HepG2 (cell line): ENCODE results near the gene CCDC80. TPM values are rescaled to one million over a fixed set of nuclear protein-coding genes. Genes with fewer than 3 reads are reported as not detected.
A peak's percentile ranks its signal among the peaks of the same experiment; 100 is the strongest.

ENCODE experiments used
- ATAC-seq: fragments of 200-7000 bp; cut with Tn5 transposase; 3 replicates; pipeline ENCODE4 v1.9.1; 2020; ENCODE audit warnings: mild to moderate bottlenecking, moderate library complexity
- BruUV-seq: library from RNA; stranded (reverse); fragments of 400-500 nt; replicated peaks from 2 replicates; lab custom pipeline; 2021; lab: Mats Ljungman, UMichigan
- CTCF ChIA-PET: fragments of 300-600 bp; formaldehyde crosslinking; extraction: SDS; loops from one replicate; lab custom pipeline; 2021; ENCODE audit warnings: low total read pairs, inconsistent platforms, low intra/inter-chr PET ratio; lab: Yijun Ruan, JAX
- POLR2A ChIA-PET: fragments of 350-600 bp; sonication (Branson Sonifier 250); formaldehyde crosslinking; loops from one replicate; lab custom pipeline; 2020; ENCODE audit warnings: antibody characterized with exemption, inconsistent platforms; lab: Yijun Ruan, JAX
- DNase-seq: peaks from one replicate; pipeline ENCODE4 v3.0.0-alpha.2; 2015; ENCODE audit warnings: low spot score
- FAIRE-seq: peaks from 3 replicates; lab custom pipeline; 2011; peaks lifted over from hg19 to GRCh38; lab: Jason Lieb, UNC
- H2AFZ ChIP-seq: one replicate; pipeline ENCODE4 v1.6.1; 2011; ENCODE audit warnings: low read length, inconsistent platforms
- H3K27ac ChIP-seq: fragments of 300-600 bp; 3 replicates; pipeline ENCODE4 v1.8.0; 2011; ENCODE audit warnings: mixed run types, mild to moderate bottlenecking, mixed read lengths, low read length, inconsistent platforms; ENCODE audit not compliant: insufficient read depth; ENCODE audit errors: extremely low read length
- H3K27me3 ChIP-seq, 2 experiments: fragments of 200-600 bp in 1 of 2; 2 replicates in 1 of 2; 3 replicates in 1 of 2; pipeline versions ENCODE4 v1.6.0 to v1.8.0; 2011; ENCODE audit warnings: low read length in 2 of 2, mild to moderate bottlenecking in 2 of 2, moderate library complexity in 2 of 2, inconsistent platforms in 1 of 2; ENCODE audit not compliant: insufficient read depth in 2 of 2, control insufficient read depth in 1 of 2
- H3K36me3 ChIP-seq, 2 experiments: fragments of 200-600 bp in 1 of 2; replicated peaks in 1 of 2; 2 replicates in 1 of 2; 3 replicates in 1 of 2; pipeline versions ENCODE4 v1.5.1 to v1.8.0; 2011; ENCODE audit warnings: low read length in 2 of 2, inconsistent platforms in 1 of 2; ENCODE audit not compliant: insufficient read depth in 2 of 2, control insufficient read depth in 1 of 2
- H3K4me1 ChIP-seq: 2 replicates; pipeline ENCODE4 v1.5.1; 2012; ENCODE audit warnings: low read length, inconsistent platforms; ENCODE audit not compliant: insufficient read depth
- H3K4me2 ChIP-seq: 2 replicates; pipeline ENCODE4 v1.6.0; 2011; ENCODE audit warnings: low read depth, low read length, inconsistent platforms
- H3K4me3 ChIP-seq, 3 experiments: fragments of 200-600 bp in 1 of 3; sonication (generic), shearing (Covaris generic) in 1 of 3; replicated peaks in 1 of 3; 2 replicates each; pipeline ENCODE4 v1.5.1; 2011 to 2016; ENCODE audit warnings: low read length in 3 of 3, inconsistent platforms in 2 of 3, low read depth in 2 of 3, mild to moderate bottlenecking in 2 of 3, control low read depth in 1 of 3, mixed read lengths in 1 of 3; ENCODE audit not compliant: insufficient read depth in 1 of 3
- H3K79me2 ChIP-seq: one replicate; pipeline ENCODE4 v1.6.1; 2011; ENCODE audit warnings: low read length, inconsistent platforms; ENCODE audit not compliant: insufficient read depth
- H3K9ac ChIP-seq: 2 replicates; pipeline ENCODE4 v1.6.0; 2011; ENCODE audit warnings: mild to moderate bottlenecking, low read depth, low read length, inconsistent platforms; ENCODE audit not compliant: insufficient read depth
- H3K9me3 ChIP-seq: 2 replicates; pipeline ENCODE4 v1.5.1; 2012; ENCODE audit warnings: mild to moderate bottlenecking, low read length
- H4K20me1 ChIP-seq: 2 replicates; pipeline ENCODE4 v1.6.0; 2011; ENCODE audit warnings: inconsistent platforms, mild to moderate bottlenecking, low read length, moderate library complexity; ENCODE audit not compliant: insufficient read depth
- CSRNP1 ChIP-seq: sonication (generic); formaldehyde crosslinking; IDR thresholded peaks from 2 replicates; pipeline ENCODE4 v1.8.1; 2023; ENCODE audit warnings: mild to moderate bottlenecking, missing genetic modification reagents
- EP300 ChIP-seq, 3 experiments: sonication (generic) in 1 of 3; formaldehyde crosslinking in 1 of 3; IDR thresholded peaks; 2 replicates each; pipeline versions ENCODE4 v1.5.1 to v1.6.1; 2011 to 2020; ENCODE audit warnings: low read depth in 2 of 3, low read length in 2 of 3, borderline replicate concordance in 1 of 3, improper control_type of control experiment in 1 of 3, mild to moderate bottlenecking in 1 of 3, missing genetic modification reagents in 1 of 3, moderate library complexity in 1 of 3
- FOXK1 ChIP-seq: sonication (generic); formaldehyde crosslinking; IDR thresholded peaks from 2 replicates; pipeline ENCODE4 v1.4.0; 2020; ENCODE audit warnings: low read depth, missing genetic modification reagents, borderline replicate concordance
- NFE2L2 ChIP-seq: fragments of 150-350 bp; IDR thresholded peaks from 2 replicates; pipeline ENCODE4 v1.6.1; 2014; ENCODE audit warnings: low read length
- RELA ChIP-seq: sonication (generic); formaldehyde crosslinking; IDR thresholded peaks from 2 replicates; pipeline ENCODE4 v1.4.0; 2020; ENCODE audit warnings: missing genetic modification reagents
- SOX13 ChIP-seq, 3 experiments: fragments of 450-650 bp in 1 of 3; sonication (generic) in 1 of 3; formaldehyde crosslinking in 1 of 3; IDR thresholded peaks in 2 of 3; conservative IDR thresholded peaks in 1 of 3; 2 replicates each; pipeline versions ENCODE4 v1.5.0 to v1.6.1; 2016 to 2020; ENCODE audit warnings: antibody characterized with exemption in 1 of 3, mild to moderate bottlenecking in 1 of 3, missing compliant biosample characterization in 1 of 3, missing genetic modification reagents in 1 of 3, moderate library complexity in 1 of 3
- SP4 ChIP-seq: sonication (generic); formaldehyde crosslinking; IDR thresholded peaks from 2 replicates; pipeline ENCODE4 v1.8.1; 2023; ENCODE audit warnings: mild to moderate bottlenecking, missing genetic modification reagents
- STAG1 ChIP-seq: sonication (generic); formaldehyde crosslinking; IDR thresholded peaks from 2 replicates; pipeline ENCODE4 v1.4.0; 2020; ENCODE audit warnings: missing genetic modification reagents
- THRA ChIP-seq: sonication (generic); formaldehyde crosslinking; IDR thresholded peaks from 2 replicates; pipeline ENCODE4 v1.4.0; 2020; ENCODE audit warnings: missing genetic modification reagents, borderline replicate concordance
- ZSCAN9 ChIP-seq: IDR thresholded peaks from 2 replicates; pipeline ENCODE4 v1.6.1; 2016; ENCODE audit warnings: borderline replicate concordance
- WGBS: methylation state at CpG from one replicate; pipeline ENCODE4 v1.1.6; 2017; ENCODE audit warnings: low lambda C conversion rate; 5-methylcytosine and 5-hydroxymethylcytosine counted together
- in situ Hi-C: cut with HindIII; loops from 2 replicates; pipeline ENCODE4 v1.10.0; 2017; ENCODE audit warnings: low pct_unique_long_range_greater_than_20kb; ENCODE audit not compliant: extremely low pct_ligation_motif_present
- intact Hi-C: fragments of 100-400 bp; cut with micrococcal nuclease; formaldehyde crosslinking; loops from one replicate; pipeline ENCODE4 v1.10.0; 2022; ENCODE audit not compliant: unreplicated experiment
- polyA plus RNA-seq, 8 experiments: library from polyadenylated mRNA; depleted of rRNA in 3 of 8; stranded (reverse) in 7 of 8; unstranded in 1 of 8; fragments of >200 nt; fragmentation: Illumina TruSeq in 4 of 8; extraction: Trizol in 4 of 8; gene quantifications; 2 replicates each; pipeline versions ENCODE4 v1.2.1 to v1.2.3, GENCODE V29; 2011 to 2016; ENCODE audit warnings: low read depth in 4 of 8, missing spikeins in 1 of 8, mixed read lengths in 1 of 8; ENCODE audit not compliant: insufficient read depth in 1 of 8
- total RNA-seq, 5 experiments: library from RNA; depleted of rRNA; stranded (reverse); fragments of >200 nt; fragmentation: Illumina TruSeq; extraction: Trizol; gene quantifications; 2 replicates each; pipeline ENCODE4 v1.2.3, GENCODE V29; 2016; ENCODE audit warnings: low read depth in 1 of 5

CCDC80 gene
- total and polyA plus RNA-seq, 2 of the 13 experiments (the other 11 are each of a cell fraction or from before 2014, with no cell fraction given) = not detected

GRCh38 chr3:112654979-112655378 is 14.0 kb upstream of the CCDC80 start:
- H4K20me1 ChIP-seq = no peaks in the 10 kb centered on the region
- H3K9ac ChIP-seq = no peak overlapping the region
- TF ChIP-seq EP300 (IDR thresholded peaks at IDR 0.05; ENCODE audit: low read depth in 2 of 2, low read length in 2 of 2) = no peak
- TF ChIP-seq EP300 (CRISPR knock-in tag; IDR thresholded peaks at IDR 0.05; ENCODE audit: borderline replicate concordance) = no peak
- TF ChIP-seq STAG1 = 0 out of 2 replicates have a peak, but pooled peaks have one; percentile 3
- no peak for TF ChIP-seq NFE2L2
- TF ChIP-seq, all 625 proteins: peak for 1
- ChIA-PET CTCF (no interaction called here), POLR2A (no interaction called here)
- H3K36me3 ChIP-seq = no peaks in the 10 kb centered on the region
- FAIRE-seq (no peak), ATAC-seq (peak; percentile 56; the same call in 2 of the 3 replicates), DNase-seq (no peak)
- no peak overlapping the region for H2AFZ ChIP-seq
- BruUV-seq = no TSS peak
- H3K9me3 ChIP-seq = no peaks in the 10 kb centered on the region
- no peak overlapping the region for H3K27ac ChIP-seq
- H3K4me2 ChIP-seq = no peak overlapping the region
- H3K79me2 ChIP-seq = no peaks in the 10 kb centered on the region
- intact Hi-C loops = no loop called here
- H3K4me3 ChIP-seq = no peak overlapping the region
- H3K4me1 ChIP-seq = no peaks in the 10 kb centered on the region
- WGBS = 91% methylated on average over 4 of the region's 4 CpGs
- H3K27me3 ChIP-seq = no peaks in the 10 kb centered on the region
- in situ Hi-C loops = no loop called here

DNA sequence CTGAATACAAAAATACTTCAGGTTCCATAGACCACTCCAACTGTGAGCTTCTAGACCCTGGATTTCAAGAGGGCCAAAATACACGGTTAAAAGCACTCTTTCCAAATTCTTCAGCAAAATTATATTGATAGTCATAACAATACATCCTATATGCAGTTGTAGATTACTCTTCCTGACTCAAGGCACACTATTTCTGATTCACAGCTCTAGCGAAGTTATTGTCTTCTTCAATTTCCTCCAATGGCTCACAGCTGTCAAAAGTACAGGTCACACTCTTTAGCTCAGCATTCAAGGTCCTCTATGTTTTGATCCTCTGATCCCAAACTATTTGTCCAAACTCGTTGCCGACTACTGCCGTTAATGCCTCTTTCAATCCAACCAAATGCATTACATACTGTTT is 13.5 kb upstream of the CCDC80 start:
- FAIRE-seq = no peak
- H3K27ac ChIP-seq = no peak overlapping the region
- no peaks in the 10 kb centered on the region for H4K20me1 ChIP-seq
- H3K27me3 ChIP-seq = no peaks in the 10 kb centered on the region
- no peak overlapping the region for H2AFZ ChIP-seq
- no peaks in the 10 kb centered on the region for H3K79me2 ChIP-seq
- no peaks in the 10 kb centered on the region for H3K4me1 ChIP-seq
- no peak overlapping the region for H3K4me3 ChIP-seq
- in situ Hi-C loops (no loop called here), intact Hi-C loops (no loop called here)
- POLR2A ChIA-PET = no interaction called here
- 30% methylated on average over 5 of the region's 5 CpGs for WGBS
- H3K9ac ChIP-seq = no peak overlapping the region
- no TSS peak for BruUV-seq
- DNase-seq = no peak
- no peak overlapping the region for H3K4me2 ChIP-seq
- CTCF ChIA-PET = no interaction called here
- no peaks in the 10 kb centered on the region for H3K36me3 ChIP-seq
- ATAC-seq = no peak
- H3K9me3 ChIP-seq = no peaks in the 10 kb centered on the region
- TF ChIP-seq FOXK1 (CRISPR knock-in tag) (no peak), SOX13 (IDR thresholded peaks at IDR 0.05) (no peak), SOX13 (CRISPR knock-in tag; conservative IDR thresholded peaks at IDR 0.05 in 1 of 2, IDR thresholded peaks at IDR 0.05 in 1 of 2) (no peak), RELA (CRISPR knock-in tag) (no peak), ZSCAN9 (CRISPR knock-in tag) (no peak), CSRNP1 (CRISPR knock-in tag) (no peak), THRA (no peak), SP4 (no peak)
